Testis (tissue), 2 donors: ENCODE results near the gene KCNQ5.

Experiments used
- POLR2A ChIP-seq: fragments of 450-650 bp; IDR thresholded peaks from one replicate; pipeline ENCODE4 v1.6.1; 2017; ENCODE audit warnings: antibody characterized with exemption, mild to moderate bottlenecking, moderate library complexity
- TF ChIP-seq, protein P1 (sequence below), 3 experiments: fragments of 450-650 bp in 2 of 3; fragments of 200-600 bp in 1 of 3; sonication (generic) in 1 of 3; IDR thresholded peaks; one replicate each; pipeline ENCODE4 v1.5.1; 2016 to 2019; ENCODE audit warnings: antibody characterized with exemption in 3 of 3, mild to moderate bottlenecking in 2 of 3, moderate library complexity in 1 of 3

DNA sequence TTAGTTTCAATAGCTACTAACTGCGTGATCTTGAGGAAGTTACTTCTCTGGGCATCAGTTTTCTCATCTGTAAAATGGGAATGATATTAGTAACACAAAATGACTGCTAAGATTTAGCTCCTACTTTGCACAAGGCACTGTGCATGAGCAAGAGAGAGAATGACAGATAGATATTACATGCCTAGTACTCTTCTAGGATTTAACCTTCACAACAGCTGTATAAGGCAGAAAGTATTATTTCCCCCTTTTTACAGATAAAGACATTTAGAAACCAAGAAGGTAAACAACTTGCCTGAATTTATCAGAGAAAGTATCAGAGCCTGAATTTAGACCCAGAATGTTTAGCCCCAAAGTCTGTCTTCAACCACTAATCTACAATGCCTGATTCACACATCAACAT is 321.8 kb downstream of the KCNQ5 start:
- TF ChIP-seq, protein P1, sequence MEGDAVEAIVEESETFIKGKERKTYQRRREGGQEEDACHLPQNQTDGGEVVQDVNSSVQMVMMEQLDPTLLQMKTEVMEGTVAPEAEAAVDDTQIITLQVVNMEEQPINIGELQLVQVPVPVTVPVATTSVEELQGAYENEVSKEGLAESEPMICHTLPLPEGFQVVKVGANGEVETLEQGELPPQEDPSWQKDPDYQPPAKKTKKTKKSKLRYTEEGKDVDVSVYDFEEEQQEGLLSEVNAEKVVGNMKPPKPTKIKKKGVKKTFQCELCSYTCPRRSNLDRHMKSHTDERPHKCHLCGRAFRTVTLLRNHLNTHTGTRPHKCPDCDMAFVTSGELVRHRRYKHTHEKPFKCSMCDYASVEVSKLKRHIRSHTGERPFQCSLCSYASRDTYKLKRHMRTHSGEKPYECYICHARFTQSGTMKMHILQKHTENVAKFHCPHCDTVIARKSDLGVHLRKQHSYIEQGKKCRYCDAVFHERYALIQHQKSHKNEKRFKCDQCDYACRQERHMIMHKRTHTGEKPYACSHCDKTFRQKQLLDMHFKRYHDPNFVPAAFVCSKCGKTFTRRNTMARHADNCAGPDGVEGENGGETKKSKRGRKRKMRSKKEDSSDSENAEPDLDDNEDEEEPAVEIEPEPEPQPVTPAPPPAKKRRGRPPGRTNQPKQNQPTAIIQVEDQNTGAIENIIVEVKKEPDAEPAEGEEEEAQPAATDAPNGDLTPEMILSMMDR (IDR thresholded peaks at IDR 0.05): no peak
- TF ChIP-seq POLR2A: no peak
